HG02973 (cell line): ENCODE data around the gene LSM2.
A peak's percentile ranks its signal among the peaks of the same experiment; 100 is the strongest.
"Not testable (repeated sequence)": the region's sequence is repeated elsewhere in the genome, so short reads cannot be mapped to it uniquely, and the experiment has no call there.

Source experiments
- ATAC-seq: cut with Tn5 transposase; IDR thresholded peaks from one replicate; pipeline ENCODE4 v1.9.1; 2021; ENCODE audit warnings: moderate library complexity; ENCODE audit not compliant: unreplicated experiment

LSM2 gene

GRCh38 chr6:31799781-31800180 lies 7.0 kb downstream of the LSM2 start:
- no peak for ATAC-seq

- no peak for ATAC-seq
Measured at GRCh38 chr6:31797588-31797987, 9.2 kb downstream of the LSM2 start.

GRCh38 chr6:31796993-31797385 lies 9.8 kb downstream of the LSM2 start:
- ATAC-seq = no peak

- ATAC-seq = peak; percentile 65
Measured at GRCh38 chr6:31795616-31796298, 11.0 kb downstream of the LSM2 start, which contains the start of gene VARS1. Gene VARS1 (minus strand): TSS chr6:31795752. CDS start chr6:31795217, 535 bp downstream.

- no peak for ATAC-seq
Measured at GRCh38 chr6:31794866-31795615, 11.7 kb downstream of the LSM2 start.

- no peak for ATAC-seq
Measured at GRCh38 chr6:31794294-31794865, 12.4 kb downstream of the LSM2 start.

DNA sequence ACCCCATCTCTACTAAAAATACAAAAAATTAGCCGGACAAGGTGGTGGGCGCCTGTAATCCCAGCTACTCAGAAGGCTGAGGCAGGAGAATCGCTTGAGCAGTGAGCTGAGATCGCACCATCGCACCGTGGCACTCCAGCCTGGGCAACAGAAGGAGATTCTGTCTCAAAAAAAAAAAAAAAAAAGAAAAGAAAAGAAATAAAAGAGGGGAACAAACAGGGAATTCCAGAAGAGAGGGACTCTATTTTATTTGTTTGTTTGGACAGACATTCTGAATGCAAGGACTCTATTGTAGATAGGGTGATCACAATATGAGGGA lies 12.9 kb downstream of the LSM2 start:
- ATAC-seq = not testable (repeated sequence)

- no peak for ATAC-seq
Measured at GRCh38 chr6:31792761-31793171, 14.0 kb downstream of the LSM2 start.

GRCh38 chr6:31792090-31792374 lies 14.7 kb downstream of the LSM2 start:
- no peak for ATAC-seq

DNA sequence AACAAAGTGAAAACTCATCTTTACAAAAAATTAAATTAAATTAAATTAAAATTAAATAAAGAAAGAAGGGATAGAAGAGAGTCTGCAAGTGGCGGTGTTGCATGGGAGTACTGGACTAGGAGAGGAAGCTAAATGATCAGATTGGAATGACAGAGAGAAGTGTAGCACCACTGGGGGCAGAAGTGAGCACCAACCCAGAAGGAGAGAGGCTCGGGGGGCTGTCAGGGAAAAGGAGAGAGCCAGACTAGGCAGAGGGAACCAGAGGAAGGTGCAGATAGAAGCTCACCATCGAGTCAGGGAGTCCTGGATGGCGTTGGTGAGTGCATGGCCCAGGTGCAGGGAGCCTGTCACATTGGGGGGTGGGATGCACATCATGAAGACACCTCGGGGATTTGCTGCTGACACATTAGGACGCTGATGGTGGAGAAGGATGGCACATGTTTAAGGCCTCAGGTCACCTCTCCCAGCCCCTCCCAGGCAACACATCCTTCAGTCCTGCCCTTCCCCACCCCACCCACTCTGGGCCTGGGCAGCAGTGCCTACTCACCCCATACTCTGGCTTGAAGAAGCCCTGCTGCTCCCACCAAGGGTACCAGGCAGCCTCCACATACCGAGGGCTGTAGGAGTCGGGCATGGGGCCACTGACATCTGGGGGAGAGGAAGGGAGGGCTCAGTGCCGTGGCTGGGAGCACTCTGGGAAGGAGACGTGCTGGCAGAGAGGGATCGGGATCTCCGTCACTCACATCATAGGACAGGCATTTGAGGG lies 15.3 kb downstream of the LSM2 start:
- no peak for ATAC-seq

- ATAC-seq = no peak
Measured at GRCh38 chr6:31785475-31785874, 21.3 kb downstream of the LSM2 start.

GRCh38 chr6:31784098-31784925 lies 22.5 kb downstream of the LSM2 start:
- ATAC-seq = no peak

DNA sequence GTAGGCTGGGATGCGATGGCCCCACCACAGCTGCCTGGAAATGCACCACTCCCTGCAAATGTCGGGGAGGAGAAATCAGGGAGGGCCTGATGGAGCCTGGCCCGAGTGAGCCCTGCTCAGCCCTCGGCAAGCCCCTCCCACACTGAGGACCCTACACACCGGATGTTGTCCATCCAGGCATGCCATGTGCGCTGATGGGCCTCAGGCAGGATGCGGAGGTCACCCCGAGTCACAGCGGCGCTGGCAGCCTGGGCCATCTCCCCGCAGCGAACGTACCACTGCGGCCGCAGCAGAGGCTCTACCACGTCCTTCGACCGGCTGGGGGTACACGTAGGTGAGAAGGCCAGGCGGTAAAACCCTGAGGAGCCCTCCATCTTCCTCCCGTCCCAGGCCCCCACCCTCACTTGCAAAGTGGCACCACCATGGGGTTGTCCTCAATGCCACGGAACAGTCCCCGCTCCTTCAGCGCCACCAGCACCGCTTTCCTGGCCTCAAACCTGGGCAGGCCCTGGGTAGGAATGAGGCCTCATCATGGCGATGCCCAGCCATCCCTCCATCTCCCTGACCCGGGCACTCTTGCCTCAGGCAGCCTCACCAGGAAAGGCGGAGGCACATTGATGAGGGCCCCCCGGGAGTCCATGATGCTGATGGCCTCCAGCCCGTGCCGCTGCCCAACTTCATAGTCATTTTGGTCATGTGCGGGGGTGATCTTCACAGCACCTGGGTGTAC lies 24.5 kb downstream of the LSM2 start:
- no peak for ATAC-seq

GRCh38 chr6:31781244-31782125 lies 25.3 kb downstream of the LSM2 start:
- no peak for ATAC-seq

GRCh38 chr6:31780507-31781243 lies 26.1 kb downstream of the LSM2 start:
- ATAC-seq = no peak

DNA sequence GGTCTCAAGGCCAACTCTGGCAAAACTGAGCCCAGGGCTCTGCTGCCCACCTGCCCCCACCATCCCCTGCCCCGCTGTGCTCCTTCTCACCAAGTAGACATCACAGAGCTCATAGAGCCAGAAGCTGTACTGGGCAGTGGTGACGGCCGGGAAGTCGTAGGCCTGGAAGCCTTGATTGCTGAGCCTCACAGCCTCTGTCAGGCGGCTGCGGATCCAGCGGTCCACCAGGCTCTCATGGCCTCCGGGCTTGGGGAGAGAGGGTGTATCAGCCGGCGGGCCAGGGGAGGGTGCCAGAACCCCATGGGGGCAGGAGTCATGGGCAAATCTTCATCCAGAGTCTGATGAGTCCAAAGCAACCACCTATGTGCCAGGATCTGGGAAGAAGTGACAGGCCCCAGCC lies 26.9 kb downstream of the LSM2 start:
- ATAC-seq = no peak

- no peak for ATAC-seq
Measured at GRCh38 chr6:31778999-31779885, 27.5 kb downstream of the LSM2 start.

GRCh38 chr6:31778193-31778592 lies 28.6 kb downstream of the LSM2 start:
- ATAC-seq = no peak
